ENCODE measurements around the gene SMARCD3. TPM values are rescaled to one million over a fixed set of nuclear protein-coding genes. Genes with fewer than 3 reads are reported as not detected.

SMARCD3 gene
- total and polyA plus RNA-seq, 2 of the 8 experiments (the other 6 are each of a cell fraction or from before 2014, with no cell fraction given) = 3.0 to 5.6 TPM

- no peak overlapping the region for H2BK15ac ChIP-seq (ENCODE audit: low read length)
- H2BK12ac ChIP-seq (ENCODE audit: low read depth, low read length) = no peak overlapping the region
- no peak overlapping the region for H3K9ac ChIP-seq (replicated peaks in 1 of 4; ENCODE audit: extremely low read depth in 1 of 4, low read depth in 3 of 4, low read length in 3 of 4)
- 77% methylated on average over 3 of the region's 5 CpGs; no CpG with 5 or more reads in 1 of the 2 experiments for WGBS, 2 experiments (ENCODE audit: extremely low coverage in 1 of 2, insufficient coverage in 1 of 2, insufficient read length in 1 of 2, insufficient replicate concordance in 2 of 2, low coverage in 1 of 2, low lambda C conversion rate in 2 of 2, missing lambda C conversion rate in 1 of 2)
- H3K79me1 ChIP-seq (ENCODE audit: low read depth, low read length) = no peaks in the 10 kb centered on the region
- no peaks in the 10 kb centered on the region for H3K79me2 ChIP-seq (ENCODE audit: control insufficient read depth in 1 of 2, insufficient read depth in 2 of 2, low read length in 2 of 2)
- no peak overlapping the region for H3K56ac ChIP-seq (replicated peaks; ENCODE audit: insufficient read length, low read depth, low read length)
- no peak overlapping the region for H2AFZ ChIP-seq (ENCODE audit: low read length)
- no peak overlapping the region for H4K5ac ChIP-seq (ENCODE audit: insufficient read length, low read depth, low read length)
- H3K4ac ChIP-seq (replicated peaks; ENCODE audit: insufficient read length, low read depth, low read length) = no peak overlapping the region
- no peak for TF ChIP-seq YY1 (IDR thresholded peaks at IDR 0.05; ENCODE audit: low read depth, low read length)
- TF ChIP-seq SAP30 (IDR thresholded peaks at IDR 0.05; ENCODE audit: insufficient read depth, insufficient replicate concordance, low read length) = no peak
- no peak for TF ChIP-seq CBX8 (IDR thresholded peaks at IDR 0.05; ENCODE audit: borderline replicate concordance, low read depth, low read length)
- no peak for TF ChIP-seq E2F6 (IDR thresholded peaks at IDR 0.05)
- no peak for TF ChIP-seq GABPA (IDR thresholded peaks at IDR 0.05; ENCODE audit: borderline replicate concordance, insufficient read depth, low read length)
- no peak for TF ChIP-seq TCF12 (IDR thresholded peaks at IDR 0.05; ENCODE audit: low read depth, low read length)
- TF ChIP-seq TBP (IDR thresholded peaks at IDR 0.05; ENCODE audit: low read depth, low read length) = no peak
- TF ChIP-seq, protein P1, sequence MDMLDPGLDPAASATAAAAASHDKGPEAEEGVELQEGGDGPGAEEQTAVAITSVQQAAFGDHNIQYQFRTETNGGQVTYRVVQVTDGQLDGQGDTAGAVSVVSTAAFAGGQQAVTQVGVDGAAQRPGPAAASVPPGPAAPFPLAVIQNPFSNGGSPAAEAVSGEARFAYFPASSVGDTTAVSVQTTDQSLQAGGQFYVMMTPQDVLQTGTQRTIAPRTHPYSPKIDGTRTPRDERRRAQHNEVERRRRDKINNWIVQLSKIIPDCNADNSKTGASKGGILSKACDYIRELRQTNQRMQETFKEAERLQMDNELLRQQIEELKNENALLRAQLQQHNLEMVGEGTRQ (IDR thresholded peaks at IDR 0.05; ENCODE audit: low read length) = no peak
- TF ChIP-seq RAD21 (IDR thresholded peaks at IDR 0.05 in 1 of 2, conservative IDR thresholded peaks at IDR 0.05 in 1 of 2; ENCODE audit: low read depth in 2 of 2, low read length in 2 of 2) = no peak
- no peak overlapping the region for H3K27ac ChIP-seq (ENCODE audit: low read depth, low read length)
- peak overlapping the region; percentile 16; the same call in 1 of the 2 replicates for H4K8ac ChIP-seq (ENCODE audit: extremely low read depth, insufficient read depth, low read length)
- ChIA-PET CTCF (ENCODE audit: partially characterized antibody) (interaction anchor here (0.6 to 4.5 kb wide), 5 partner anchors 11 to 147 kb away, joined by 3 to 25 read pairs (median 3); no protein-coding TSS in a partner anchor), POLR2A (ENCODE audit: partially characterized antibody) (no interaction called here)
- no peaks in the 10 kb centered on the region for H3K4me1 ChIP-seq (replicated peaks in 1 of 4; ENCODE audit: control insufficient read depth in 3 of 4, insufficient read depth in 4 of 4, low read length in 3 of 4)
- no peak overlapping the region for H2BK5ac ChIP-seq (ENCODE audit: low read depth, low read length)
- H3K4me3 ChIP-seq (ENCODE audit: extremely low read depth in 1 of 4, insufficient read depth in 2 of 4, low read depth in 3 of 4, low read length in 4 of 4) = no peak overlapping the region
- peaks cover 0 to 2% of the 10 kb centered on the region in 2 experiments for H4K20me1 ChIP-seq (replicated peaks in 1 of 2; ENCODE audit: control insufficient read depth in 1 of 2, insufficient read depth in 2 of 2, low read length in 2 of 2)
- H3K23me2 ChIP-seq (ENCODE audit: low read depth, low read length) = no peaks in the 10 kb centered on the region
- H2AK5ac ChIP-seq (ENCODE audit: low read depth, low read length) = no peak overlapping the region
- FAIRE-seq (no peak), DNase-seq (ENCODE audit: low read depth in 1 of 2, low spot score in 2 of 2) (no peak)
- H2BK20ac ChIP-seq (ENCODE audit: low read length) = no peak overlapping the region
- H3K36me3 ChIP-seq (ENCODE audit: control insufficient read depth in 2 of 4, insufficient read depth in 4 of 4, low read length in 3 of 4) = no peaks in the 10 kb centered on the region
- H3K27me3 ChIP-seq (replicated peaks in 1 of 4; ENCODE audit: control insufficient read depth in 3 of 4, extremely low read depth in 1 of 4, insufficient read depth in 3 of 4, low read length in 3 of 4) = no peaks in the 10 kb centered on the region; a peak in 1 of 7 replicates
- H3K9me3 ChIP-seq (ENCODE audit: insufficient read depth in 2 of 2, low read depth in 1 of 2, low read length in 1 of 2) = no peaks in the 10 kb centered on the region
- H3K14ac ChIP-seq (ENCODE audit: insufficient read length) = no peak overlapping the region
- no peak overlapping the region for H3K4me2 ChIP-seq (ENCODE audit: insufficient read depth in 1 of 2, low read depth in 2 of 2, low read length in 2 of 2)
- no peak overlapping the region for H4K91ac ChIP-seq (replicated peaks; ENCODE audit: insufficient read length, low read length)
- H3K23ac ChIP-seq (ENCODE audit: insufficient read length) = no peak overlapping the region
- no peak overlapping the region for H2BK120ac ChIP-seq (replicated peaks; ENCODE audit: low read depth, low read length)
- no peak overlapping the region for H3K18ac ChIP-seq (ENCODE audit: extremely low read depth, low read length)
Observed at GRCh38 chr7:151264615-151265014, 16.1 kb upstream of the SMARCD3 start.

Data from H1 (cell line).